Stimulated activated CD8-positive, alpha-beta memory T cell treated with anti-CD3 and anti-CD28 coated beads, Interleukin-12 subunit alpha, Interleukin-12 subunit beta, amount 100 ng/mL, for 1 hour (primary cell): ENCODE data around the gene BCCIP.
A peak's percentile ranks its signal among the peaks of the same experiment; 100 is the strongest.

Source experiments
- DNase-seq: peaks from one replicate; pipeline ENCODE4 v3.0.0-alpha.2; 2020; ENCODE audit warnings: low read depth

The BCCIP gene

DNA sequence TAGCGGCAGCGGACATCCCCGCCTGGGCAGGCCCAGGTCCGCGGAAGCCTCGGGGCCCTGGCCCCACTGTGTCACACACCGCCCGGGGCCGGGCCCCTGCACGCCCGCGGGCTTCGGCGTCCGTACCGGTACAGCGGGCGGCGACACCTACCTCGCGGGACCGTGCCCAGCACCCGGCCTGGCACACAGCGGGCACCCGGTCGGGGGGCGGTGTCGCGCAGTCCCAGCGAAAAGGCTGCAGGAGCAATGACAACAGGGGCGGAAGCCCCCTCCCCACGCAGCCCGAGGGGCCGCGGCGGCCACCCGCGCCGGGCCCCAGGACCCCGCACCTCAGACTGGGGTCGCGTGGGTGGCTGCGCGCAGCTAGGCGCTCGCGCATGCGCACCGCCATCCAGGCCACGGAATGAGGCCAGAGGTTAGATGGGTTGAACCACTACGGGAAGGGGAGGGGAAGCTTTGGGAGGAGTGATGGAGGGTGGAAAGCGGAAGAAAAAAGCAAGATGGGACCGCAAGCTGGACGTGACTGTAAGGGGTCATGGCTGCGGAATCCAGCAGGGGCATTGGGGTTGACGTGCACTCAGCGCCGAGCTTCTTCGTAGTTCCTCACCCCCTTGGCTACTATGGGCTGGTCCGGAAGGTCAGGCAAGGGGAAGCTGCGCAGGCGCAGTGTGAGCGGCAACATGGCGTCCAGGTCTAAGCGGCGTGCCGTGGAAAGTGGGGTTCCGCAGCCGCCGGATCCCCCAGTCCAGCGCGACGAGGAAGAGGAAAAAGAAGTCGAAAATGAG is at the start of gene BCCIP, which contains the start of gene UROS:
Gene BCCIP, plus strand, starts transcription at position 669 of the 785 bp plus-strand sequence. Its CDS starts 12 bp downstream, at position 681.
Gene UROS, minus strand, starts transcription at position 381 of the 785 bp plus-strand sequence. CDS start 6,759 bp downstream, outside the sequence.
- peak; percentile 88 for DNase-seq

DNA sequence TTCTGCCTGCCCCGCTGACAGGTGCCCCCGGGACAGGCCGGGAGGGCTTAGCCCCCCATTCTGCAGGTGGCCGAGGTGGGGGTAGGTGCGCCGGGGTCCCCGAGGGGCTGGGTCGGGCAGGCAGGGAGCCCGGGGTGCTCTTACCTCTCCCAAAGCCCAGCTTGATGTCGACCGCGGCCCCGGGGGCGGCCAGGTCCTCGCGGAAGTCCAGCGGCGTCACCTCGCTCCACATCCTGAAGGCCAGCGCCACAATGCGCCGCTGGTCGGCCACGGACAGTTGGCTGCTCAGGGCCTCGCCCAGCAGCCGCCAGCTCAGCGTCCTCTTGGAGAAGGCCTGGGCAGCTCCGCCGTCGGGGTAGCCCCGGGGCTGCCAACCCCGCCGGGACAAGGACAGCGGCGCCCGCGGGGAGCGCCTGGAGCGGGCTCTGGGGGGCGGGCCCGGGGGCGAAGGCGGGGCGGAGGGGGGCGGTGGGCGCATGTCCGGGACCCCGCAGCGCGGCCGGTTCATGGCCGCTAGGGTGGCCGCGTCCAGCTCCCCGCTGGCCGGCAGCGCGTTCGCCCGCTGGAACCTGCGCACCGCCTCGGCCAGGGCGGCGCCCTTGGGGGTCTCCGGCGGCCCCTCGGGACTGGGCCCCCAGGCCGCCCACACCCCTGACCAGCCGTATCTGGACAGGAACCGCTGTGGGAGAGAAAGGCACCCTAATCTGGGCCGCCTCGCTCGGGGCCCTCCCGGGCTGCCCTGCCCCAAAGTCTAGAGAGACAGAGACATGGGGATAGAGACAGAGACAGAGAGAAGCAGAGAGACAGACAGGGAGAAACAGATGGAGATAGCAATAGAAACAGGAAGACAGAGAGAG is 49.4 kb upstream of the BCCIP start:
- no peak for DNase-seq

DNA sequence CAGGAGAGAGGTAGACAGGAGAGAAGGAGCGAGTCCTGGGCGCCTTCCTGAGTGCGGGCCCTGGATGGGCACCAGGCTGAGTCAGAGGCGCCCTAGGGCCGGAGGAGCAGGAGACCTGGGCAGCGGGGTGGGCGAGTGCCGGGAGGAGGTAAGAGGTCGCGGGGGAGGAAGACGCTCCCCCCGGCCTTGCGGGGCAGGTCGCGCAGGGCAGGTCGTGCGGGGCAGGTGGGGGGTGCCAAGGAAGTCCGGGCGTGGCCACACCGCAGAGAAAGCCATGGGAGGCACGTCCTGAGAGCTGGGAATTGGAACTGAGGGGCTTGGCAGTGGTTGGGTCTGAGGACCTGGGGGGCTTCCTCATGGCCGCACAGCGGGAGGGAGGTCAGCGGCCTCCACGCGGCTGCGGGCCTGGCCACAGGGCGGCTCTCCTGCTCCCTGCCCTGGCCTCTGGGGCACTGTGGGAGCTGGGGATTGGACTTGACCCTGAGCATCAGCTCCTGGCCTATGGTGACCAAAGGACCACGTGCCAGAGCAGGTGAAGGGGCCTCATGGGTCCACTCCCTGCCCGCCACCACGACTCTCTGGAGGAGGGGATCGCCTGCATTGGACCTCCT is 48.7 kb upstream of the BCCIP start:
- DNase-seq: no peak

DNA sequence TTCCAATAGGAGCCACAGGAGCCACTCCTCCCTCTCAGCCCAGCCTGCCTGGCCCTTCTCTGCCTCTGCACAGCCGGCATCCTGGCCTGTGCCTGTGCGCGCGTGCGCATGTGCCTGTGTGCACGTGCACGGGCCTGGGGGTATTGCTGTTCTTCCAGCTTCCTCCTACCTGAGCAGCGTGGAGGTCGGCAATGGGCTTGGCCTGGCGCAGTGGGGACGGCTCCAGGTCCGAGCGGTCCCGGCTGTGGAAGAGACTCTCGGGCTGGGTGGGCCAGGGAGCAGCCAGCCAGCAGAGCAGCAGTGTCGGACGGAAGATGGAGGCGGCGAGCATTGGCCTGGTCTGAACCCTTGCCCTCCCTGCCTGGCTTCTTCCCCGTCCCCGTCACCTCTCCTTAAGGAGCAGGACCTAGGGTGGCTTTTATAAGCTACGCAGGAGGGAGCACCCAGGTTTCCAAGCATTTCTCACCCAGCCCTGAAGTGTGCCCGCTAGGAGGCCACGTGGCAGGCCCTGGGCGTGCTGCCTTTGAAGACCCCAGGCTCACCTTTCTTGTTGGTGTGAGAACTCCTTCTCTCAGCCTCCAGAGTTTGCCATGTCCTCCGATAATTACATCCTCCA is 47.7 kb upstream of the BCCIP start, which contains the start of gene MMP21:
Gene MMP21, minus strand, starts transcription at position 331 of the 616 bp plus-strand sequence. Its CDS starts 0 bp downstream, at position 331.
- no peak for DNase-seq

DNA sequence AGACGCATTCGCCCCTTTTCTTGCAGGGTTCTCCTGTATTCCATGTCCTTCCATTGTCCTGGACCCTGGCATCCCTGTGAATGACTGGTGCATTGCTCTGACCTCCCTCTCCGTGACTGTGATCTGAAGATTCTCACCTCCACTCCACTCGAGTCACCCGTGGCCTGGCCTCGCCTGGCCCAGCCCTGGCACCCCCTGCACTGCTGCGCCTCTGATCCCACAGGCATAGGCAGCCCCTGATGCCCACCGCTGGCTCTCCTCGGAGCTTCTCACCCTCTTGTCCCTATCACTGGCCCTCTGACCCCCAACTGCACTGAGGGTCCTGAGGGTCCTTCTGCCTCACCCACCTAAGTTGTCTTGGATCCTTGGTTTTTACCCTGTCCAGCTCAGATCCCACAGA is 45.5 kb upstream of the BCCIP start:
- no peak for DNase-seq

DNA sequence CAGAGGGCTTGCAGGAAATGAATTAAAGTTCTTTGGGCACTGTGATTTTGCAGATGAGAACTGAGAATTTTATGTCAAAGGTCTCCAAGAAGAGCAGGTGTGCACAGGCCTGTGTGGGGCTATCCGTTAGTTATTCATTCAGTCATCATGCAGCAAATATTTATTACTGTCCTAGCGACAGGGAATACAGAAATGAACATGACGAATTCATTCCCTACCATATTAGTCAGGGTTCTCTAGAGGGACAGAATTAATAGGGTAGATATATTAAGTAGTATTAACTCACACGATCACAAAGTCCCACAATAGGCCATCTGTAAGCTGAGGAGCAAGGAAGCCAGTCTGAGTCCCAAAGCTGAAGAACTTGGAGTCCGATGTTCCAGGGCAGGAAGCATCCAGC is 44.8 kb upstream of the BCCIP start:
- no peak for DNase-seq

DNA sequence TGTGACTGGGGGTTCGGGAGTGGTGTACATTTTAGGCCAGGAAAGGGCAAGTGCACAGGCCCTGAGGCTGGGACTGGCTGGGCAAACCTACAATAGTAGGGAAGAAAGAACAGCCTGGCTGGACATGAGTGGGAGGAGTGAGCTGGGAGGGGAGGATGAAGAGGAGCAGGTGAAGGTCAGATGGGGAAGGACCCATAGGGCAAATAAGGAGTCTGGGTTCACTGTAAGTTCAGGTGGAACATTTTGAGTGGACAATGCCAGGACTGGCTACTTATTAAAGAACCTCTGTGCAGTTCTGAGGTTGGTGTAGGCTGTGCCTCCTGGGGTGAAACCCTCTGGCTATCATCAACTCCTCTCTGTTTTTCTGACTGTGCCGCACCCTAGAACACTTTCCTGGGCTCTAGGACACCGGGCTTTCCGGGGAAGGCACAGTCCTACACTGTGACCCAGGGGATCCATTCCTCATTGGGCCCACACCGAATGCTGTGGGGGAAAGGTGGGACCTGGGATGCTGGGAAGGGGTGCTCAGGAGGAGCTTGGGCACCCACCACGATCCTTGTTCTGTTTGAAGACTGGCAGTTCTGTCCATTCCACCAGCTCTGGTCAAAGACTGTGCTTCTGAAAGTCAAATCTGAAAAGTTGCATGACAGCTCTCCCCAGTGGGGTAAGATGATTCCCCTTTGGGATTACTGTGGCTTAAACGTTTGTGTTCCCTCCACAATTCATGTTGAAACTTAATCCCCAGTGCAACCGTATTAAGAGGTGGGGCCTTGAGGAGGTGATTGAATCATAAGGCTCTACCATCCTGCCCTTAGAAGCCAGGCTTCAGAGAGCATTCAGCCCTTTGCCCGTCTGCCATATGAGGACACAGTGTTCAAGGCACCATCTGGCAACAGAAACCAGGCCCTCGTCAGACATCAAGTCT is 43.7 kb upstream of the BCCIP start:
- no peak for DNase-seq

DNA sequence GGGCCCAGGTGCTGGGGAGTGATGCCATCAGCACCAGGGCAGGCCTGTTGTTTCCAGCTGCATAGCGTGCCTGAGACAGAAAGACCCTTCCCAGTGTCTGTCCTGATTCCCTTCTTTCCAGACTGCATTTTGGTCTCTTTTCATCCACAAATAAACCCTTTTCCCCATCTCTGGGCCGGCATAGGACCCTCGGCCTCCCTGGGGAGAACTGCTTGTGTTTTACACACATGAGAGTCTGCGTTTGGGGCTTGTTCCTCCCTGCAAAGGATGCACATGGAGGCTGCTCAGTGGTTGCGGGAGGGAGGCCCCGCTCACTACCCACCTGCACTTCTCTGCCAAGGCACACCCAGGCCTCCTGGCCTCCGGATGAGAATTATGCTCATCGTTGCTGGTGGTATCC is 42.0 kb upstream of the BCCIP start:
- no peak for DNase-seq

DNA sequence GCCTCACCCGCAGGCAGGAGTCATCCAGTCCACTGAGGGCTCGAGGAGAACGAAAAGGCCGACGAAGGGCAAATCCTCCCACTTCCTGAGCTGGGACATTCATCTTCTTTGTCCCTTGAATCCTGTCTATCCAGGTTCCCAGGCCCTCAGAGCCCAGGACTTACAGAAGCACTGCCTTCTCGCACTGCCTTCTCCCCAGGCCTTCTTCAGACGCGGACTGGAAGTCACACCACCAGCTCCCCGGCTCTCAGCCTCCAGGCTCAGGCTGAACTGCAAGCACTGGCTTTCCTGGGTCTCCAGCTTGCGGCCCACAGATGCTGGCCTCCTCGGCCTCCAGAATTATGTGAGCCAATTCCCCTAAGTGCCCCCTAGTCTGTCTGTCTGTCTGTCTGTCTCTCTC is 41.3 kb upstream of the BCCIP start:
- no peak for DNase-seq

DNA sequence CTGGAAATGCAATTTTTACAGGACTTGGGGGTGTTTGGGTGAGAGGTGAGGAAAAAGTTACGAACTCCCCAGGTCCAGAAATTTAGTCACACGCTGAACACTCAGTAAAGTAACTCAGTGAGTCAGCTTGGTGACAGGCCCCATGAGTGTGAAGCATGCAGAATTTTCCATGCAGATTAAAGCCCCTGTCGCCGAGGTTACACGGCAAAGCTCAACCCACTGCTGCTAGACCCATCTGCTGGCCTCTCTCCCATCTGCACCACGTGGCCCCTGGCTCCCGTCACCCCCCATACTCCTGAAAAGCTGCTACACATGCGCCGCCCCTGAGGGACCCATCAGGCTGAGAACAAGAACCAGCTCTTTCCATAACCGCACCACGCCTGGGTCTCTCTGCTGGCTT is 40.7 kb upstream of the BCCIP start:
- DNase-seq: no peak

DNA sequence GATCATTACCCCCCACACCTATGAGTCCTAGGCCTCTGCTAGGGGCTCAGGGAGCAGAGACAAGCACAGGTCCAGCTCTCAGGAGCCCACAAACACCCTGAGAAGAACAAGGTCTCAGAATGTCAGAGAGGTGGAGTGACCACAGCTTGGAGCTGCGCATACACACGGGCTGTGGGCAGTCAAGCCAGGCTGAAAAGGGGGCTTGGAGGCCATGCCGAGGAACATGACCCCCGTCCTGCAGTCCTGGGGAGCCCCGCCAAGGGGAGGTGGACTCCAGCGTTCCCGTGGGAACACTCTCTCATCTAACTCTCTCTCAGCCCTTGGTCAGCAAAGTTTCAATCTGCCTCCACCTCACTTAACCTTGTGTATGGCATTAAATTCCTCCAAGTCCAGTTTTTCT is 39.9 kb upstream of the BCCIP start:
- DNase-seq: no peak

DNA sequence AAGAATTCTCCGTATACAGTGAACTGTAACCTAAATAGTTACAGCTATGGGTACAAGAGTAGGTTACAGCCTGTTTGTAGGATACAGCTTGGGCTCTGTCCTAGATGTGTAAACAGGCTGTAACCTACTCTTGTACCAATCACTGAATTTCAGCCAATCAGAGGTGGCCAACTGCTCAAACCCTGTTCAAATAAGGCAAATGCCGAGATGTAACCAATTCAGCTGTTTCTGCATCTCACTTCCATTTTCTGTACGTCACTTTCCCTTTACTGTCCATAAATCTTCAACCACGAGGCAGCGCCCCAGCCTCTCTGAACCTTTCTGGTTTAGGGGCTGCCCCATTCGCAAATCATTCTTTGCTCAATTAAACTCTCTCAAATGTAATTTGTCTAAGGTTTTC is 39.4 kb upstream of the BCCIP start:
- DNase-seq: no peak

DNA sequence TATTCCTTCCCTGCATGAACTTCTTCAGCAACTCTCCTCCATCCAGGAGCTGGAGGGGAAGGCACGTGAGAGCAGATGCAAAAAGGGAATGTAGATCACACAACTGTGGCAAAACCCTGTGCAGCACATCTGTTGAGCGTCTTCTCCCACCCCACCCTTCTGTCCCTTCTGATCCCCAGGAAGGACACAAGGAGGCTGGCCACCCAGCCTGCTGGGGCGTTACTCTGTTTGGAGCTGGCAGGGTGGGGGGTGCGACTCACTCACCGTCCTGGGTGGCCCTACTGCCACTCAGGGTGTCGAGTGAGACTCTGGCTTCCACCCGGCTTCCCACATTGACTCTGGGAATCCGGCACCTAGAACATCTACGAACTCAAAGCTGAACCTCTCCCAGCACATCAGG is 37.6 kb upstream of the BCCIP start:
- no peak for DNase-seq

DNA sequence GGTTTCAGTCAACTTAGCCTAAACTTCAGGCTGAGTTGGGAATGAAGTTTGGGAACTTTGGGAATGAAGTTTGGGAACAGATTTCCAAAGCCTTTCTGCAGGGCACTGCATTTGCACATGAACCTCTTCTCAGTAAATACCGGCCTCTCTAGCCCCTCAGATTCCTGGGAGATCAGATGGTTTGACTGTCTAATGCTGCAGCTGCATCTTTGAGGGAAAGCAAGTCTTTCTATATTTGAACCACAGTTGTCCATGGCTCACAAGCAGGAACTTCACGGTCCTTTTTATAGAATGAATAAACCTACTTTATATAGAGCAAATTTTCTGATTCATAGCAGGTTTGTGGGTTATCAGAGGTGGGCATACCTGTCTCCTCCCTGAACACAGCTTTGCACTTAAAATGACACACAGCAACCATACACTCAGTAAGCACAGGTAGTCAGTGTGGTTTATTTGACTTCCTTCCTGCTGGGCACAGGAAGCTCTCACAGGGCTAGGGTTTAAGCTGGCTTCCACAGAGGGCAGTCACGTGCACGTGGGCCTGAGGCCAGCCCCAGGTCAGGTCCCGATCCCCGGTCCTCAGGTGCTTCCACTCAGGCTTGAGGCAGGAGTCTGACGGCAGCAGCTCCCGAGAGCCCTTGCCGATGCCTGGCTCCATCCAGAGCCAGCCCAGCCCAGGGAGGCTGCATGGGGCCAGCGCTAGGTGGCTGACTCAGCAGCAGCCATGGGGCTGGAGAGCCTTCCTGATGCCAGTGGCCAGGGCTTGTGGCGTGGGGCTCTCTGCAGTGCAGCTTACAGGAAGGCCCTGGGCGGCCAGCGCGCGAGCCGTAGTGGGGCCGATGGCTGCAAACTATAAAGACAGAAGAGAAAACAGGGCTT is 35.0 kb upstream of the BCCIP start:
- no peak for DNase-seq

DNA sequence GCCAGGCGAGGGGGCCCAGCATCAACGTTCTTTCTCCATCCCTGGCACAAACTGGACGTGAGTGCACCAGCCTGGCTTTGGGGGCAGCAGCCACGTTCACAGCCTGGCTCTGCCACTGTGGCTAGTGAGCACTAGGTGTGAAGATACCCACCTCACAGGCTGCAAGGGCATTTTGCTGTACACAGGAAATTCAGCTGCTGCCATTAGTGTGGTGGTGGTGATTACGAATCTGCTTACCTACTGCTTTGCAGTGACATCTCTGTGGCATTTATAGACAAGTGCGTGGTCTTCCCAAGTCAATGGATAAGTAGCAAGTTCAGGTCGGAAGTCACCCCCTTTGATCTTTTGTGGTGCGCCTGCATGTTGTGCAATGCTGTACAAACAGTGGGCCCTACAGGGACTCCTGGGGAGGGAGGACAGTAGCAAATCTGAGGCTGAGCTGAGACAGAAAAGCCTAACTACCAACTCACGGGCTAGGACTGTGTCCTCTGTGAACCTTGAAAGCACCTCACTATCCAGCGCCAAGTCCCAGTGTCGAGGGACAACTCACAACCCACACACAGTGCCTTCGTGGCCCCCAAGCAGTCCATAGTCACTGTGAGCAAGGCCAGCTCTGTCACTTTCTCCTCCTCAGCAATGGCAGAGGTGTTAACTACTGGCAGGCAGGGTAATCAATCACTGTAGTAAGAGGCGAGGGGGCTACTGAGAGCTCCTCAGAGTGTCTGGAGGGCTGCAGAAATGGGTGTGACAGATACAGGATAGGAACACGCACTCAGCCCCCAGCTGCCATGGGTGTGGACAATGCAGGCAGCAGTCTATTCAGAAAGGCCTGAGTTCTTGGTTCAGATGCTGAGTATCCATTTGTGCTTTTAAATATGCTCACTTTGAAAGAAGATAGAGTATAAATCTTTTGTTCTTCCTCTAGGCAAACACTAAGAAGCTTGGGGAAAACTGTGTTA is 30.7 kb upstream of the BCCIP start:
- no peak for DNase-seq

DNA sequence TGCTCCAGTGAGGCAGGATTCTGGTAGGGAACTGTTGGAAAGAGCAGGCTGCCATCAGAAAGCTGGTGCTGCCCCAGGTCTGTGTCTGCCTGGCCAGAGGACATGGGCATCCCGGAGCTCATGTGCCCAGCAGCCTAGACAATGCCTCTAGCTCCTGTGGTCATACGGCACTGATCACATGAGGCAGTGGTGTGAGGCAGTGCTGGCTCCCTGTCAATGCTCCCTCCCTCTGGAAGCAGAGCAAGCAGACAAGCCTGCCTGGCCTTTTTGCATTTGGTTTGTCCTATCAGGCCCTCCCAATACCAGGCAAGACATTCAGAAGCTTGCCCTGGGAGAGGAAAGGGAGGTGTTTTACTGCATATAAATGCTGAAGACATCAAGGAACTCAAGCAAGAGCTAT is 28.2 kb upstream of the BCCIP start:
- DNase-seq: no peak

DNA sequence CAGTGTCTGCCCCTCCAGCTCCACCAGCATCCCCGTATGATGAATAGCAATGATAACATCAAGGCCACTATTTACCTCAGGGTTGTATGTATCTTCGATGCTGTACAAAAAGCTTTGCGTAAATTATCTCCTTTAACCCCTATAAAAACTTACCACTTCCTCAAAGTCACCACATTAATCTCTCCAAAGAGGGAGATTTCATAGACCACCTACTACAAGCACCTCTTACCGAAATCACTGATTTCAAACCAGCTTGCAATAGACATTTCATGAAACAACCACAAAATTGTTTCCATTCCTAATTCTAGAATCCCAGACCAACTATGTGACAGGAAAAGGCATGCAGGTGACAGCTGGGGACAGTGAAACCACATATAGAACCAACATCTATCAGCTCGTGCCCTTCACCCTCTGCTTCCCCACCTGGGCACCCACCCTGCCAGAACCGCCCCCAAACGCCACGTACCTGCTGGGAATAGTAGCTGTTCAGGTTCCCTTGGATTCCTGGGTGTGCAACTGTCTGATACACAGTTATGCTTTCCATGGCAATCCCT is 27.6 kb upstream of the BCCIP start:
- no peak for DNase-seq

DNA sequence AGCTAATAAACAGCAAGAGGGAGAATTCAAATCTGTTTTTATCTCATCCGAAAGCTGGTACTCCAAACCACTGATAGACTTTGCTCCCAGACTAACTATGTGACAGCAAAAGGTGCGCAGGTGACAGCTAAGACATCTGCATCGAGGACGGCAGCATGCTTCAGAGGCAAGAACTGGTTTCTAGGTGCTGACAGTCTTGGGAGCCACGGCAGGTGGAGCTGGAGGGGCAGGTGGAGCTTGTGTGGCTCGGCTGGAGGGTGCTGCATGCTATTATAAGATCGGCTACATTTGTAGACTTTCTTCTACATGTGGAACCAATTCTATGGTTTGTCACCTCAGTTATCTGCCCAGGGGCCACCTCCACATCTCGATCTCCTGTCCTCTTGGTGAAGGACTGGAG is 25.9 kb upstream of the BCCIP start:
- DNase-seq: no peak
